ENCODE results near the gene MAP1LC3B.
A peak's percentile ranks its signal among the peaks of the same experiment; 100 is the strongest.

The MAP1LC3B gene

DNA sequence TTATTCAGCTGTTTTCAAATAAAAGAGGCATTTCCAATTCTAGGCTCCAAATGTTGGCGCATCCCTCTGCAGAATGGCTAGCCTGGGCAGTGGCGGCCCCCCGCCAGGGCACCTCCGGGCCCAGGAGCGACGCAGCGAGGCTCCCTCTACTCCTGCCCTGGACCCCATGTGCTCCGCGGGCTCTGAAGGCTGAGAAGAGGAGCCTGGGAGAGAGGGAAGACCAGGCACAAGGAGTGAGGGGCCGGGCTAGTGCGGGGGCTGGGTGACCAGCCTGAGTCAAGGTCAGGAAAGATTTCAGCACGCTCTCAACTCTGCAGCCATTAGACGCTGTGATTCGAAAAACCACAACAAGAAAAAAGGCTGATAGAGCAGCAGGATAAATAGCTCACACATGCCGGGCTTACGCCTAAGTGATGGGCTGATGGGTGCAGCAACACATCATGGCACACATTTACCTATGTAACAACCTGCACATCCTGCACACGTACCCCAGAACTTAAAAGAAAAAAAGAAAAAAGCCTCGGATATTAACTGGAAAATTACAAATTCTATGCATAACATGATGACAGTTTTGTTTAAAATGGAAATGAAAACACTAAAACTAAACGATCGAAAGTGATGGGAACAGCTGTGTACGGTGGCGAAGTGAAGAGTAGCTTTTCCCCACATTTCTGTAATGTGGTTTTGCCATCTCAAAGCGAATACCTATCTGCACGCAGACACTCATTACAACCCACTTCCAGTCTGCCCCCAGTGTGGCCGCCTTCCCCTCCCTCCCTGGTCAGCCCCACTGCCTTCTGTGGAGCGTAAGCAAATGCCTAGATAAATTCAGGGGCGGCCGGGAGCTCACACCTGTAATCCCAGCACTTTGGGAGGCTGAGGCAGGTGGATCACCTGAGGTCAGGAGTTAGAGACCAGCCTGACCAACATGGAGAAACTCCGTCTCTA, 44.4 kb downstream of the MAP1LC3B start:
- TF ChIP-seq ZBTB7A (IDR thresholded peaks at IDR 0.05; ENCODE audit: low read depth) = no peak
- no peak for TF ChIP-seq TEAD4 (IDR thresholded peaks at IDR 0.05)
- no peak for TF ChIP-seq EP300 (IDR thresholded peaks at IDR 0.05; ENCODE audit: borderline replicate concordance)
- TF ChIP-seq, protein P1, sequence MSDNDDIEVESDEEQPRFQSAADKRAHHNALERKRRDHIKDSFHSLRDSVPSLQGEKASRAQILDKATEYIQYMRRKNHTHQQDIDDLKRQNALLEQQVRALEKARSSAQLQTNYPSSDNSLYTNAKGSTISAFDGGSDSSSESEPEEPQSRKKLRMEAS (IDR thresholded peaks at IDR 0.05) = no peak
- no peak for TF ChIP-seq RAD21 (IDR thresholded peaks at IDR 0.05; ENCODE audit: low read depth)
- no peak for TF ChIP-seq EGR1 (IDR thresholded peaks at IDR 0.05)
- TF ChIP-seq YY1 (IDR thresholded peaks at IDR 0.05; ENCODE audit: low read depth) = no peak
- TF ChIP-seq, protein P2, sequence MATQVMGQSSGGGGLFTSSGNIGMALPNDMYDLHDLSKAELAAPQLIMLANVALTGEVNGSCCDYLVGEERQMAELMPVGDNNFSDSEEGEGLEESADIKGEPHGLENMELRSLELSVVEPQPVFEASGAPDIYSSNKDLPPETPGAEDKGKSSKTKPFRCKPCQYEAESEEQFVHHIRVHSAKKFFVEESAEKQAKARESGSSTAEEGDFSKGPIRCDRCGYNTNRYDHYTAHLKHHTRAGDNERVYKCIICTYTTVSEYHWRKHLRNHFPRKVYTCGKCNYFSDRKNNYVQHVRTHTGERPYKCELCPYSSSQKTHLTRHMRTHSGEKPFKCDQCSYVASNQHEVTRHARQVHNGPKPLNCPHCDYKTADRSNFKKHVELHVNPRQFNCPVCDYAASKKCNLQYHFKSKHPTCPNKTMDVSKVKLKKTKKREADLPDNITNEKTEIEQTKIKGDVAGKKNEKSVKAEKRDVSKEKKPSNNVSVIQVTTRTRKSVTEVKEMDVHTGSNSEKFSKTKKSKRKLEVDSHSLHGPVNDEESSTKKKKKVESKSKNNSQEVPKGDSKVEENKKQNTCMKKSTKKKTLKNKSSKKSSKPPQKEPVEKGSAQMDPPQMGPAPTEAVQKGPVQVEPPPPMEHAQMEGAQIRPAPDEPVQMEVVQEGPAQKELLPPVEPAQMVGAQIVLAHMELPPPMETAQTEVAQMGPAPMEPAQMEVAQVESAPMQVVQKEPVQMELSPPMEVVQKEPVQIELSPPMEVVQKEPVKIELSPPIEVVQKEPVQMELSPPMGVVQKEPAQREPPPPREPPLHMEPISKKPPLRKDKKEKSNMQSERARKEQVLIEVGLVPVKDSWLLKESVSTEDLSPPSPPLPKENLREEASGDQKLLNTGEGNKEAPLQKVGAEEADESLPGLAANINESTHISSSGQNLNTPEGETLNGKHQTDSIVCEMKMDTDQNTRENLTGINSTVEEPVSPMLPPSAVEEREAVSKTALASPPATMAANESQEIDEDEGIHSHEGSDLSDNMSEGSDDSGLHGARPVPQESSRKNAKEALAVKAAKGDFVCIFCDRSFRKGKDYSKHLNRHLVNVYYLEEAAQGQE (IDR thresholded peaks at IDR 0.05; ENCODE audit: low read depth) = no peak
- TF ChIP-seq TCF12 (IDR thresholded peaks at IDR 0.05; ENCODE audit: low read depth) = no peak
- TF ChIP-seq, protein P3, sequence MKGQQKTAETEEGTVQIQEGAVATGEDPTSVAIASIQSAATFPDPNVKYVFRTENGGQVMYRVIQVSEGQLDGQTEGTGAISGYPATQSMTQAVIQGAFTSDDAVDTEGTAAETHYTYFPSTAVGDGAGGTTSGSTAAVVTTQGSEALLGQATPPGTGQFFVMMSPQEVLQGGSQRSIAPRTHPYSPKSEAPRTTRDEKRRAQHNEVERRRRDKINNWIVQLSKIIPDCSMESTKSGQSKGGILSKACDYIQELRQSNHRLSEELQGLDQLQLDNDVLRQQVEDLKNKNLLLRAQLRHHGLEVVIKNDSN (IDR thresholded peaks at IDR 0.05) = no peak
- no peak for TF ChIP-seq NFIC (IDR thresholded peaks at IDR 0.05)
- no peak for TF ChIP-seq CEBPB (IDR thresholded peaks at IDR 0.05)
- TF ChIP-seq FOXM1 (IDR thresholded peaks at IDR 0.05; ENCODE audit: borderline replicate concordance, low read depth) = no peak
- TF ChIP-seq CREB1 (IDR thresholded peaks at IDR 0.05; ENCODE audit: low read depth) = no peak
- TF ChIP-seq TAF1 (IDR thresholded peaks at IDR 0.05; ENCODE audit: low read depth) = no peak

DNA sequence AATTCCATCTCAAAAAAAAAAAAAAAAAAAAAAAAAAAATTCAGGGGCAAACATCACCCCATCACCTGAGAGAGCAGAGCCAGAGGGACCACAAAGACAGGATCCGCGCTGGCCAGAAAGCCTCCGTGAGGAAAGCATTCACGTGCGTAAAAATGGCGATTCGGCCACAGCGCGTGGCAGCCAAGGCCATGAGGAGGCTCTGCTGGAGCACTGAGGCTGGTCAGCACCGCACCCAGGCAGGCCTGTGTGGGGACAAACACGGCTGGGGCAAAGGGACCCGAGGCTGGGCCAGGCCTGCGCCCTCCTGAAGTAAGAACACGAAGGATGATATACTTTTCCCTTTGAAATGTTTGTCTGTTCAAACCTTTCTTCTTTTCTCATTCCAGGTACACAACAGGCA, 45.2 kb downstream of the MAP1LC3B start:
- TF ChIP-seq TCF12 (IDR thresholded peaks at IDR 0.05; ENCODE audit: low read depth) (no peak), TEAD4 (IDR thresholded peaks at IDR 0.05) (no peak), TAF1 (IDR thresholded peaks at IDR 0.05; ENCODE audit: low read depth) (no peak), EGR1 (IDR thresholded peaks at IDR 0.05) (no peak), CREB1 (IDR thresholded peaks at IDR 0.05; ENCODE audit: low read depth) (no peak), YY1 (IDR thresholded peaks at IDR 0.05; ENCODE audit: low read depth) (no peak)
- TF ChIP-seq, protein P2 (IDR thresholded peaks at IDR 0.05; ENCODE audit: low read depth) = no peak

DNA sequence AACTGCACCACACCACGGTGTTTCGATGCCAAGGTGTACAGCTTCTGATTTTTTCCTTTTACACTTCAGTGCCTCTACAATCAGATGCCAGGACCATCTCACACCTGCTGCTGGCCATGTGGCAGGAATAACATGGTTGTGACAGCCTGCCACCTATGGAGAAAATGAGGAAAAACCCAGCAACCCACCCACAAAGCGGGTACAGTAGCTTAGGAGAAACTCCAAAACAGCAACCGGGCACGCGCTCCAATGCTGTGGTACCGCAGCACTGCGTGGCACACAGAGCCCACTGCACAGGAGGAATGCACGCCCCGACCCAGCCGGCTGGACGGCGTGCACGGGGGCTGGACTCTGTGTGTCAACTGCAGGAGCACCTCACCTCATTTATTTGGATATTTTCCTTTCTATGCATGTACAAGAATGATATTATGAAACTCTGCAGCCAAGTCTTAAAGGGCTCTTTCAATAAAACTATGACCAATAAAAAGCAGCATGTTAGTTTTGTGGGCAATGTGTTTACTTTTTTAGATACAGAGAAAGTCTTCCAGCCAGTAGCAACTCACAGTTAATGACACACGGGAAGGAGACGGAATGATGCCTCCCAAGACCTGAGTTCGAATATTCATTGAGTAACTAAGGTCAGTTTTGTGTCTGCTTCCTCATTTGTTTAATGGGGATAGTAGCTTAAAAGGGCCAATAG, 45.9 kb downstream of the MAP1LC3B start:
- no peak for TF ChIP-seq RAD21 (IDR thresholded peaks at IDR 0.05; ENCODE audit: low read depth)
- TF ChIP-seq, protein P1 (IDR thresholded peaks at IDR 0.05) = 0 out of 2 replicates have a peak, but pooled peaks have one; percentile 32

DNA sequence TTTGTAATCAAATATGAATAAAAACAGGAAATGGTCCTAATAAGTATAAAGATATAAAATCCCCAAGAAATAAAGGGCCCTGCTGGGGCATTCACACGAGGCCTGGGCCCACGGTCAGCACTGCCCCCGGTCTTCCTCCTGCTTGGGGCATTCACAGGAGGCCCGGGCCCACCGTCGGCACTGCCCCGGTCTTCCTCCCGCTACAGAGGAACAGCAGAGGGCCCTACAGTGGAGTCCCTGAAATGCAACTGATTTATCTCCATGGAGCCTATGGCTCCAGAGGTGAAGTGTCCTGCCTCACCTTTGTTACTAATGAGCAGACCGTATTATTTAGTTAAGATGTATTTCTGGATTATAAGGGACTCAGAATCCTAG, 46.5 kb downstream of the MAP1LC3B start:
- no peak for TF ChIP-seq RAD21 (IDR thresholded peaks at IDR 0.05; ENCODE audit: low read depth)
- no peak for TF ChIP-seq YY1 (IDR thresholded peaks at IDR 0.05; ENCODE audit: low read depth)
- TF ChIP-seq FOXM1 (IDR thresholded peaks at IDR 0.05; ENCODE audit: borderline replicate concordance, low read depth) = no peak
- TF ChIP-seq, protein P2 (IDR thresholded peaks at IDR 0.05; ENCODE audit: low read depth) = no peak
- no peak for TF ChIP-seq TCF12 (IDR thresholded peaks at IDR 0.05; ENCODE audit: low read depth)
- no peak for TF ChIP-seq ZBTB7A (IDR thresholded peaks at IDR 0.05; ENCODE audit: low read depth)
- TF ChIP-seq, protein P1 (IDR thresholded peaks at IDR 0.05) = no peak
- TF ChIP-seq EP300 (IDR thresholded peaks at IDR 0.05; ENCODE audit: borderline replicate concordance) = no peak
- no peak for TF ChIP-seq NFIC (IDR thresholded peaks at IDR 0.05)
- TF ChIP-seq TEAD4 (IDR thresholded peaks at IDR 0.05) = no peak
- no peak for TF ChIP-seq CREB1 (IDR thresholded peaks at IDR 0.05; ENCODE audit: low read depth)
- TF ChIP-seq EGR1 (IDR thresholded peaks at IDR 0.05) = no peak
- no peak for TF ChIP-seq TAF1 (IDR thresholded peaks at IDR 0.05; ENCODE audit: low read depth)
- TF ChIP-seq, protein P3 (IDR thresholded peaks at IDR 0.05) = no peak
- no peak for TF ChIP-seq CEBPB (IDR thresholded peaks at IDR 0.05)

All from Ishikawa (cell line).